ENCODE measurements around the gene PLK1.

GRCh38 chr16:23635958-23636357 is 42.7 kb upstream of the PLK1 start:
- TF ChIP-seq CTCF (conservative IDR thresholded peaks at IDR 0.05; ENCODE audit: low read depth, low read length) (no peak), RAD21 (IDR thresholded peaks at IDR 0.05; ENCODE audit: low read length) (no peak), SMC3 (IDR thresholded peaks at IDR 0.05; ENCODE audit: low read depth, low read length) (no peak), MAZ (IDR thresholded peaks at IDR 0.05; ENCODE audit: borderline replicate concordance, low read depth, low read length) (no peak)

Data from IMR-90 (cell line).